ENCODE data around the gene HJURP.

HJURP gene

DNA sequence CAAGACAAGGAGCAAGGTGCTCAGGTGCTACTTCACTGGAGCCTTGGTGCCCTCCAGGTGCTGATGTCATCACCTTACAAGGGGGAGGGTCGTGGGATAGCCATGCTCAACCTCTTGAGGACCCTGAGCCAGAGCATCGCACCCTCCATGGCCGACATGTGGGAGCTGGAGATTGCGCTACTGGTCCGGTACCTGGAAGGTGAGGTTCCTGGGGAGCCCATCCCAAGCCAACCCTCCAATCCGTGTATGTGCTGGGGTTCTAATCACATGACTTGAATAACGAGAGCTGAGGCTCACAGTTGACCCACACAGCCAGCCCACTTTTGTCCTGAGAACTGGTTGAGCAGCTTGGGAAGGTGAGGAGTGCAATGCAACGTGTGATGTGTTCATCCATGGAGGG lies 50.3 kb downstream of the HJURP start:
- Mint-ChIP-seq H3K9me3 (peaks cover 4% of the 10 kb centered on the region), H3K27me3 (ENCODE audit: low read depth) (peaks cover 20% of the 10 kb centered on the region), H3K4me3 (no peak overlapping the region), H3K27ac (no peak overlapping the region), H3K36me3 (ENCODE audit: low read depth) (no peaks in the 10 kb centered on the region), H3K4me1 (no peaks in the 10 kb centered on the region)
- TF ChIP-seq, protein P1, sequence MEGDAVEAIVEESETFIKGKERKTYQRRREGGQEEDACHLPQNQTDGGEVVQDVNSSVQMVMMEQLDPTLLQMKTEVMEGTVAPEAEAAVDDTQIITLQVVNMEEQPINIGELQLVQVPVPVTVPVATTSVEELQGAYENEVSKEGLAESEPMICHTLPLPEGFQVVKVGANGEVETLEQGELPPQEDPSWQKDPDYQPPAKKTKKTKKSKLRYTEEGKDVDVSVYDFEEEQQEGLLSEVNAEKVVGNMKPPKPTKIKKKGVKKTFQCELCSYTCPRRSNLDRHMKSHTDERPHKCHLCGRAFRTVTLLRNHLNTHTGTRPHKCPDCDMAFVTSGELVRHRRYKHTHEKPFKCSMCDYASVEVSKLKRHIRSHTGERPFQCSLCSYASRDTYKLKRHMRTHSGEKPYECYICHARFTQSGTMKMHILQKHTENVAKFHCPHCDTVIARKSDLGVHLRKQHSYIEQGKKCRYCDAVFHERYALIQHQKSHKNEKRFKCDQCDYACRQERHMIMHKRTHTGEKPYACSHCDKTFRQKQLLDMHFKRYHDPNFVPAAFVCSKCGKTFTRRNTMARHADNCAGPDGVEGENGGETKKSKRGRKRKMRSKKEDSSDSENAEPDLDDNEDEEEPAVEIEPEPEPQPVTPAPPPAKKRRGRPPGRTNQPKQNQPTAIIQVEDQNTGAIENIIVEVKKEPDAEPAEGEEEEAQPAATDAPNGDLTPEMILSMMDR (IDR thresholded peaks at IDR 0.05; ENCODE audit: unreplicated experiment in 3 of 3) = no peak

DNA sequence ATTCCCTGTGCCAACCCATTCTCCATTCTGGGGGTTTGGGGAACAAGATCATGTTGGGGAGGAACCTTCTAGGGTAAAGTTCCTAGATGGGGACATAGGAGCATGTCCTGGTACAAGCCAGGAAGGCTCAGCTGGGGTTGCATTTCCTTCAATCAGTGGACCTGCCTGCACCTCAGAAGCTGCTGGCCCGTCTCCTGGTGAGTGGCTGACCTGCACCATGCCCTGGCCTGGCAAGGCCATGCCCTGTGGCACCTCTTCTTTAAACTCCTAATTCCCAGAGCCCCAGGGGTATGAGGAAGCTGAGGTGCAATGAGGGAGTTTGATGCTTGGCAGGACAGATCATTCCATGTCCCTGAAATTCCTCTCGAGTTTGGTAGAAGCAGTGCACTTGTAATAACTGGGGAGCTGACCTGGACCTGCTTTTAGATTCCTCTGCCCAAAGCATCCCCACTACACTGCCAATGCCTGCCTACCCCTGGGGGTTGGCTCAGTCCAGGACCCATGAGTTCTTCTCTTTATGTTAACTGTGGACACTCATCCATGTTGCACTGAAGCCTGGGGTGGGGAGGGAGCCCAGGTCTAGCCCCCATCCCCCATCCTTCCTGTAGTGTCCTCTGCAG lies 50.9 kb downstream of the HJURP start:
- Mint-ChIP-seq H3K4me3 (no peak overlapping the region), H3K36me3 (ENCODE audit: low read depth) (no peaks in the 10 kb centered on the region), H3K9me3 (peaks cover 4% of the 10 kb centered on the region), H3K4me1 (no peaks in the 10 kb centered on the region), H3K27ac (no peak overlapping the region), H3K27me3 (ENCODE audit: low read depth) (peaks cover 23% of the 10 kb centered on the region)
- TF ChIP-seq, protein P1 (IDR thresholded peaks at IDR 0.05; ENCODE audit: unreplicated experiment in 3 of 3) = no peak

DNA sequence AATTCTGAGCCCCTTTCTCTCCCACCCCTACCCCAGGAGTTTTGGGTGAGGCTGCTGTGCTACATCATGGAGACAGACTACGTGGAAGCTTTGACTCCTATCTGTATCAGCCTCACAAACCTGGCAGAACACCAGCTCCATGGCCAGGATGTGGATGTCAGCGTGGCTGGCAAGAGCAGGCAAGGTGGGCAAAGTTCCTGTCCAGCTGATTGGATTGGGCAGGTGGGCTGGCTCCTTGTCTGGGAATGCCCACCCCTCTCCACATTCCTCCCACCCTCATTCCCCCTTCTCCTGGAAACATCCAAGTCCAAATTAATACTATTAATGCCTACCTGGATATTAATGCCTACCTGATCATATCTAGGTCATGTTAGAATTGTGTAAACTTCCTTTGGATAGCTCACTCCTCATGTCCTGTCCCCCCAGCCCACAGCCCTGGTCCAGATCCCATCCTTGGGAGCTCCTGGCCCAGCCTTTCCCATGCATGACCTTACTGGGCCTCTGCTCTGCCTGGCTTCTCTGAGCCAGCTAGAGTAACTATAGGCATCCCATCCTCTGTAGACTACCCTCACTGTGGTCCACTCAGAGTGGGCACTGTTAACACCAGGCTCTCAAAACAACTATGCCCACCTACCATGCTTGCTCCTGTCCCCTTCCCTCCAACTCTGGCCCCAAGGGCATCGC lies 52.1 kb downstream of the HJURP start:
- H3K9me3 Mint-ChIP-seq = peaks cover 4% of the 10 kb centered on the region
- H3K4me1 Mint-ChIP-seq = no peaks in the 10 kb centered on the region
- no peak overlapping the region for H3K27ac Mint-ChIP-seq
- H3K4me3 Mint-ChIP-seq = no peak overlapping the region
- TF ChIP-seq, protein P1 (IDR thresholded peaks at IDR 0.05; ENCODE audit: unreplicated experiment in 3 of 3) = no peak
- H3K27me3 Mint-ChIP-seq (ENCODE audit: low read depth) = peaks cover 17% of the 10 kb centered on the region
- no peaks in the 10 kb centered on the region for H3K36me3 Mint-ChIP-seq (ENCODE audit: low read depth)

DNA sequence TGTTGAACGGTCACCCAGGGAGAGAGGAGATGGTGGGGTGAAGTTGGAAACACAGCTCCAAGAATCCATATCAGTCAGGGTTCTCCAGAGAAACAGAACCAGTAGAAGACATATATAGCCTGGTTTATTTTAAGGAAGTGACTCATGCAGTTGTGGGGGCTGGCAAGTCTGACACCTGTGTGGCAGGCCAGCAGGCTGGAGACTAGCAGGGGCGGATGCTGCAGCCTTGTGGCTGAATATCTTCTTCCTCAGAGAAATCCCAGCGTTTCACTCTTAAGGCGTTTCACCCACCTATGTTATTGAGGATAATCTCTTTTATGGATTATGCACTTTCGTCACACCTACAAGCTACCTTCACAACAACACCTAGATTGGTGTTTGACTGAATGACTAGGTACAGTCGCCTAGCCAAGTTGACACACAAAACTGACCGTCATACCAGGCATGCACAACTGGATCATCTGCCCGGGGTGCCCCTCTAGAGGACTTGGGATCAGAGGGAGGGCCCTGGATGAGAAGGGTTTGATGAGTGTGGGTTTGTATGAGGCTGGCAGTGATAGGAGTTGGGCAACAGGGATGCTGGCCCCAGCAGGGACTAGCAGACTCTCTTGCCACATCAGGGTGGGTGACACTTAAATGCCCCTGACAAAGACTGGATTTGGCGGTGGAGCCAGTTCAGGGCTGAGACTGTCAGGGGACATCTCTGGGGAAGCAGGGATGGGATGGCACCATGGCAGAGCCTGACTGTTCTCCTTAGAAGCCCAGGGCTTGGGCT lies 52.8 kb downstream of the HJURP start:
- Mint-ChIP-seq H3K27me3 (ENCODE audit: low read depth) (peaks cover 15% of the 10 kb centered on the region), H3K36me3 (ENCODE audit: low read depth) (no peaks in the 10 kb centered on the region), H3K4me3 (no peak overlapping the region), H3K27ac (no peak overlapping the region), H3K9me3 (peaks cover 4% of the 10 kb centered on the region), H3K4me1 (no peaks in the 10 kb centered on the region)
- TF ChIP-seq, protein P1 (IDR thresholded peaks at IDR 0.05; ENCODE audit: unreplicated experiment in 3 of 3) = no peak

DNA sequence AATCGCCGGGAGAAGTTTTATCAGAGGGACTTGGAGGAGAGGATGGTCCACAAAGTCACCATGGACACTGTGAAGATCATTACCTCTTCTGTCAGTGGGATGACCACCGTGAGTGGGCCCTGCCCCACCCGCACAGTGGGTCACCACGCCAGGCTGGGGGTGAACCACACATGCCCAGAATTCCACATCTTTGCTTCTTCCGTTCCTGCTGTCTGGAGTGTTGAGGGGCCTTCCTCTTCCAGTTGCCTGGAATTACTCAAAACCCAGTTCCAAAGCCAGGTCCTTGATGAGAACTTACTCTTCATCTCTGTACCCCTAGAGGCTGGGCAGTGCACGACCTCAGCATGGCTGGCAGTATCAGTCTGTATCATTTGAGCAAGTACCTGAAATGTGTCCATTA lies 54.1 kb downstream of the HJURP start:
- Mint-ChIP-seq H3K27me3 (ENCODE audit: low read depth) (peaks cover 17% of the 10 kb centered on the region), H3K4me3 (no peak overlapping the region), H3K27ac (no peak overlapping the region), H3K36me3 (ENCODE audit: low read depth) (no peaks in the 10 kb centered on the region), H3K4me1 (no peaks in the 10 kb centered on the region), H3K9me3 (peaks cover 4% of the 10 kb centered on the region)
- TF ChIP-seq, protein P1 (IDR thresholded peaks at IDR 0.05; ENCODE audit: unreplicated experiment in 3 of 3) = no peak
